Mesendoderm (in vitro differentiated cells): ENCODE measurements around the gene GATAD1.

Experiments
- DNase-seq: peaks from one replicate; pipeline ENCODE4 v3.0.0; 2013
- H2AK5ac ChIP-seq: 2 replicates; pipeline ENCODE4 v1.6.1; 2013; ENCODE audit warnings: low read length, inconsistent platforms
- H2BK120ac ChIP-seq: 2 replicates; pipeline ENCODE4 v1.6.1; 2013; ENCODE audit warnings: low read depth, mild to moderate bottlenecking, low read length, moderate library complexity, mixed read lengths
- H2BK15ac ChIP-seq: replicated peaks from 2 replicates; pipeline ENCODE4 v1.6.1; 2013; ENCODE audit warnings: low read depth, mild to moderate bottlenecking, moderate library complexity
- H2BK5ac ChIP-seq: 2 replicates; pipeline ENCODE4 v1.6.1; 2013; ENCODE audit warnings: low read length, inconsistent platforms
- H3K18ac ChIP-seq: 2 replicates; pipeline ENCODE4 v1.6.1; 2013; ENCODE audit warnings: mild to moderate bottlenecking, low read length, mixed read lengths
- H3K23ac ChIP-seq: one replicate; pipeline ENCODE4 v1.6.1; 2013; ENCODE audit warnings: low read length
- H3K27ac ChIP-seq: 2 replicates; pipeline ENCODE4 v1.5.1; 2013; ENCODE audit warnings: low read depth, mild to moderate bottlenecking, inconsistent platforms, low read length, moderate library complexity
- H3K27me3 ChIP-seq: 2 replicates; pipeline ENCODE4 v1.6.1; 2013; ENCODE audit warnings: low read length, control low read depth, mild to moderate bottlenecking, inconsistent platforms; ENCODE audit not compliant: insufficient read depth, poor library complexity
- H3K36me3 ChIP-seq: 2 replicates; pipeline ENCODE4 v1.6.1; 2013; ENCODE audit warnings: low read length, inconsistent platforms; ENCODE audit not compliant: control insufficient read depth, insufficient read depth
- H3K4ac ChIP-seq: one replicate; pipeline ENCODE4 v1.6.1; 2013; ENCODE audit warnings: low read depth, mild to moderate bottlenecking, low read length, moderate library complexity
- H3K4me1 ChIP-seq: 2 replicates; pipeline ENCODE4 v1.6.1; 2013; ENCODE audit warnings: low read depth, low read length, inconsistent platforms; ENCODE audit not compliant: control insufficient read depth
- H3K4me2 ChIP-seq: 2 replicates; pipeline ENCODE4 v1.6.1; 2013; ENCODE audit warnings: low read length
- H3K4me3 ChIP-seq: 2 replicates; pipeline ENCODE4 v1.5.1; 2013; ENCODE audit warnings: mild to moderate bottlenecking, low read length
- H3K56ac ChIP-seq: one replicate; pipeline ENCODE4 v1.6.1; 2013; ENCODE audit warnings: low read length
- H3K79me1 ChIP-seq: 2 replicates; pipeline ENCODE4 v1.6.1; 2013; ENCODE audit warnings: low read length, inconsistent platforms
- H3K79me2 ChIP-seq: 2 replicates; pipeline ENCODE4 v1.6.1; 2013; ENCODE audit warnings: mild to moderate bottlenecking, low read length; ENCODE audit not compliant: control insufficient read depth, insufficient read depth
- H3K9ac ChIP-seq: 2 replicates; pipeline ENCODE4 v1.6.1; 2013; ENCODE audit warnings: low read length, inconsistent platforms
- H4K5ac ChIP-seq: one replicate; pipeline ENCODE4 v1.6.1; 2013; ENCODE audit warnings: low read length
- H4K8ac ChIP-seq: one replicate; pipeline ENCODE4 v1.6.1; 2013; ENCODE audit warnings: low read depth, mild to moderate bottlenecking, control low read depth, low read length, moderate library complexity
- WGBS: extraction: QIAGEN DNeasy Blood & Tissue Kit; methylation state at CpG from one replicate; pipeline ENCODE4 v1.1.7; 2013; ENCODE audit warnings: low lambda C conversion rate, missing lambda C conversion rate; ENCODE audit not compliant: insufficient coverage; ENCODE audit errors: extremely low coverage; 5-methylcytosine and 5-hydroxymethylcytosine counted together

GATAD1 gene

DNA sequence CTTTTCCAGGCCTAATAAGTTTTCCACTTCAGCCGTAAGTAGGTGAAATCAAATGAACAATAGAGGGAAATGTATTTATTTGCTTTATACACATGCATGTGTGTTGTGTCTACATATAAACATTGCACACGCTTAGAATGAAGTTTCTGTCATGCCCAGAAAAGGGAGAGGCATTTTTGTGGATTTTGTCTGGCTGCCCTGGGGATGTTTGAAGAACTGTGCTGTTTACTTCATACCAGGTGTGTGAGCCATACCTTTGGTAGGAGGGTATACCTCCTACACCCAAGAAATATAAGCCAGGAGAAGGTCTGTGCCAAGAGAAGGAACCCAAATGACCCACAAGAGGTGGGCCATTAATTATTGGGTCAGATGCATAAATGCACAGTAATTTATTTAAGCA lies 12.8 kb downstream of the GATAD1 start:
- Histone ChIP-seq H3K4me2 (no peak overlapping the region), H3K79me2 (no peaks in the 10 kb centered on the region), H2AK5ac (no peak overlapping the region), H2BK15ac (no peak overlapping the region), H3K79me1 (no peaks in the 10 kb centered on the region), H4K5ac (no peak overlapping the region), H3K36me3 (peaks cover 6% of the 10 kb centered on the region), H3K56ac (no peak overlapping the region), H3K27ac (no peak overlapping the region), H4K8ac (no peak overlapping the region), H3K4me3 (no peak overlapping the region), H3K9ac (no peak overlapping the region), H3K18ac (no peak overlapping the region), H2BK5ac (no peak overlapping the region), H2BK120ac (no peak overlapping the region), H3K4ac (no peak overlapping the region), H3K27me3 (no peaks in the 10 kb centered on the region), H3K4me1 (no peaks in the 10 kb centered on the region), H3K23ac (no peak overlapping the region)
- WGBS: no CpG with 5 or more reads among the region's 2 CpGs
- DNase-seq: no peak

DNA sequence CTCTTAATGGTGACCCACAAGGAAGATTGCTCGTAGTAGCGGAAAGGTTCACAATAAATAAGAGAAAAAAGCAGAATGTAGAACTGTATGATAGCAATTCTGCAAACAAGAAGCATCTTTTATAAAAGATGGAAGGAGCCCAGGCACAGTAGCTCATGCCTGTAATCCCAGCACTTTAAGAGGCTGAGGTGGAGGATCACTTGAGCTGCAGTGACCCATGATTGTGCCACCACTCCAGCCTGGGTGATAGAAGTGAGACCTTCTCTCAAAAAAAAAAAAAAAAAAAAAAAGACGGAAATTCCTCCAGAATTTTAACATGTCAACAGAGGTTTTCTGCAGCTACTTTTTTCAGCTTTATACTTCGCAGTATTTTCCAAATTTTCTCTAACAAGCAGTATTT lies 13.2 kb downstream of the GATAD1 start:
- H3K36me3 ChIP-seq: peaks cover 6% of the 10 kb centered on the region
- no peaks in the 10 kb centered on the region for H3K79me2 ChIP-seq
- H2BK120ac ChIP-seq: no peak overlapping the region
- no peak overlapping the region for H2AK5ac ChIP-seq
- no peak for DNase-seq
- H3K9ac ChIP-seq: no peak overlapping the region
- H3K18ac ChIP-seq: no peak overlapping the region
- WGBS: no CpG with 5 or more reads among the region's 4 CpGs
- no peak overlapping the region for H3K56ac ChIP-seq
- H3K79me1 ChIP-seq: no peaks in the 10 kb centered on the region
- H3K27me3 ChIP-seq: no peaks in the 10 kb centered on the region
- no peaks in the 10 kb centered on the region for H3K4me1 ChIP-seq
- no peak overlapping the region for H2BK5ac ChIP-seq
- no peak overlapping the region for H2BK15ac ChIP-seq
- no peak overlapping the region for H4K8ac ChIP-seq
- no peak overlapping the region for H3K4me2 ChIP-seq
- no peak overlapping the region for H3K23ac ChIP-seq
- H3K4me3 ChIP-seq: no peak overlapping the region
- no peak overlapping the region for H3K27ac ChIP-seq
- no peak overlapping the region for H3K4ac ChIP-seq
- no peak overlapping the region for H4K5ac ChIP-seq

DNA sequence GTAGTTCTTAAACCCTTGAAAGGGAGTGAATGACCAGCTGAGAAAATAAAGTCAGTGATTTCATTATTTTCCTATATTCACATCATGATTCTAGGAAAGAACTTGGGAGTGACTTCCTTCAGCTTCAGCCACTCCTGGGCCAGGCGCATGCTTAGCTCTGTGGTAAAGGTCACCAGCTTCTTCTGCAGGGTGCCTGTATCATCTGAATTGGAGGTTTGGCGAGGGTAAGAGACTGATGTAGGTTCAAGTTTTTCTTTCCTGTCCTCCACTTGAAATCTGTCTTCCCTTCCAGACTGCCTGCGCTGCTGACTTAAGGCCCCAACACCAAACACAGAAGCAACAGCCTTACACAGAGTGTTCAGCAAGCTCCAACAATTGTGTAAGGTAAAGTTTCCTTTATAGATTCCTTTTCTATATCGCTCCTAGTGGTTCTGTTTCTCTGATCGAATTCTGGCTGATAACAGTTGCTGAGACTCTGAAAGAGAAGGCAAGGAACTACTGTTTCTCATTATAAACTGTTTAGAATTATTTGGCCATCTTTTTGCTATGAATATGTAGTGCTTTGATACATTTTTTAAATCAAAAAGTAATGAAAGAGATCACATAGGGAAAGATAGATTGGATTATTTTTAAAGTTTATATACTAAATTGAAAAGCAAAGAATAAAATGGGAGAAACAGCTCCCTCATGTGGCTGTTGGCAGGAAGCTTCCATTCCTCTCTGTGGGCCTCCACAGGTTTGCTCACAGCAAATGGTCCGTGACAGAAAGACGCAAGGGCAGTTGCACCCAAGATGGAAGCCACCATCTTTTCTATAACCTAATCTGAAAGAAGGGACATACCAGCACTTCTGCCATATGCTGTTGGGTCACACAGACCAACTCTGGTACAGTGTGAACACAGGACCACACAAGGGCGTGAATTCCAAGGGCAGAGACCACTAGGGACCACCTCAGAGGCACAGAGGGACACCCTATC lies 14.0 kb downstream of the GATAD1 start:
- WGBS: no CpG with 5 or more reads among the region's 8 CpGs
- Histone ChIP-seq H3K27ac (no peak overlapping the region), H4K5ac (no peak overlapping the region), H3K18ac (no peak overlapping the region), H3K23ac (no peak overlapping the region), H3K4me1 (no peaks in the 10 kb centered on the region), H3K4me3 (no peak overlapping the region), H2BK15ac (no peak overlapping the region), H2AK5ac (no peak overlapping the region), H4K8ac (no peak overlapping the region), H2BK120ac (no peak overlapping the region), H3K27me3 (no peaks in the 10 kb centered on the region), H3K9ac (no peak overlapping the region), H3K79me1 (no peaks in the 10 kb centered on the region), H3K56ac (peak overlapping the region; percentile 53), H2BK5ac (no peak overlapping the region), H3K36me3 (peaks cover 1% of the 10 kb centered on the region), H3K79me2 (no peaks in the 10 kb centered on the region), H3K4me2 (no peak overlapping the region), H3K4ac (no peak overlapping the region)
- peak; percentile 62 for DNase-seq

DNA sequence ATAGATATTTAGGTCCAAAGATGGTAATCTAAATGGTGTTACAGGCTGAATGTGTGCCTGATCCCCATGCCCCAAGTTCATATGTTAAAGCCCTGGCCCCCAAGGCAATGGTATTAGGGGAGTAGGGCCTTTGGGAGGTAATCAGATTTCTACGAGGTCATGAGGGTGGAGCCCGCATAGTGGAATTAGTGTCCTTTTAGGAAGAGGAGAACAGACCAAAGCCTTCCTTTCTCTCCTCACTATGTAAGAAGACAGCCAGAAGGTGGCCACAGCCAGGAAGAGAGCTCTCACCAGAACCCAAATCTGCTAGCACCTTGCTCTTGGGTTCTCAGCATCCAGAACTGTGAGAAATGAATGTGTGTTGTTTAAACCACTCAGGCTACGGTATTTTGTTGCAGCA lies 15.3 kb downstream of the GATAD1 start:
- H2BK15ac ChIP-seq: no peak overlapping the region
- no peaks in the 10 kb centered on the region for H3K4me1 ChIP-seq
- H3K18ac ChIP-seq: no peak overlapping the region
- H2BK5ac ChIP-seq: no peak overlapping the region
- H3K79me2 ChIP-seq: no peaks in the 10 kb centered on the region
- H3K27ac ChIP-seq: no peak overlapping the region
- no peak overlapping the region for H3K4ac ChIP-seq
- H2AK5ac ChIP-seq: no peak overlapping the region
- H3K79me1 ChIP-seq: no peaks in the 10 kb centered on the region
- H4K5ac ChIP-seq: no peak overlapping the region
- no peak overlapping the region for H4K8ac ChIP-seq
- WGBS: no CpG with 5 or more reads among the region's 3 CpGs
- H3K36me3 ChIP-seq: no peaks in the 10 kb centered on the region
- no peak overlapping the region for H3K56ac ChIP-seq
- H3K9ac ChIP-seq: no peak overlapping the region
- H2BK120ac ChIP-seq: no peak overlapping the region
- H3K23ac ChIP-seq: no peak overlapping the region
- no peaks in the 10 kb centered on the region for H3K27me3 ChIP-seq
- H3K4me3 ChIP-seq: no peak overlapping the region
- no peak for DNase-seq
- H3K4me2 ChIP-seq: no peak overlapping the region

DNA sequence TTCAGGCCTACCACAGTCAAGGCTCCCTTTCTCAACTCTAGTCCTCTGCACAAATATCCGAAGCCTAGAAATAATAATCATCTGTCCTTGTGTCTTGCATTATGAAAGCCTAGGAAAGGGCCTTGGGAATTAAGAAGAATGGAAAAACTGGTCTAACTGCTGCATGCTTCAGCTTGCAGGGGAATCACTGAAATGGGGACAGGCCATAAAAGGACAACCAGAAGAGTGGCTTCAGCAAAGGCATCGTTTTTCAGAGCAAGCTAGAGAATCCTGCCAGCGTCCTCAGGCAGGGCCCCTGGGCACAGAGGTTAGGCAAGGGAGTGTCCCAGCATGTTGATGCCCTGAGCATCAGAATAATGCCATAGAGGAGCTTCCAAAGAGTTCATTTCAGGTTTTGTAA lies 17.2 kb downstream of the GATAD1 start:
- Histone ChIP-seq H3K9ac (no peak overlapping the region), H3K4me3 (no peak overlapping the region), H3K4ac (no peak overlapping the region), H3K27ac (no peak overlapping the region), H3K4me2 (no peak overlapping the region), H4K5ac (no peak overlapping the region), H3K79me2 (no peaks in the 10 kb centered on the region), H2BK15ac (no peak overlapping the region), H3K4me1 (no peaks in the 10 kb centered on the region), H3K23ac (no peak overlapping the region), H3K79me1 (no peaks in the 10 kb centered on the region), H2BK120ac (no peak overlapping the region), H2BK5ac (no peak overlapping the region), H4K8ac (no peak overlapping the region), H3K27me3 (no peaks in the 10 kb centered on the region), H3K18ac (no peak overlapping the region), H2AK5ac (no peak overlapping the region), H3K56ac (no peak overlapping the region), H3K36me3 (no peaks in the 10 kb centered on the region)
- DNase-seq: no peak
- WGBS: no CpG with 5 or more reads among the region's 3 CpGs
